OCI-LY1 (cell line): Measurements from ENCODE around the gene CCBE1.

Experiments used
- H2AFZ ChIP-seq: fragments of 200-600 bp; sonication (generic), shearing (Covaris generic); 2 replicates; pipeline ENCODE4 v1.6.0; 2014; ENCODE audit warnings: antibody characterized with exemption, mild to moderate bottlenecking, low read length
- H3F3A ChIP-seq: fragments of 200-600 bp; sonication (generic), shearing (Covaris generic); 2 replicates; pipeline ENCODE4 v1.6.0; 2014; ENCODE audit warnings: mild to moderate bottlenecking, antibody characterized with exemption, low read length, moderate library complexity; ENCODE audit not compliant: insufficient read depth
- H3K27ac ChIP-seq: fragments of 200-600 bp; sonication (generic); 2 replicates; pipeline ENCODE4 v1.5.1; 2014; ENCODE audit warnings: low read length, mixed run types, mild to moderate bottlenecking, low read depth; ENCODE audit not compliant: poor library complexity, severe bottlenecking
- H3K27me3 ChIP-seq: fragments of 200-600 bp; sonication (generic); 2 replicates; pipeline ENCODE4 v1.6.0; 2014; ENCODE audit warnings: antibody characterized with exemption, mild to moderate bottlenecking, low read length, moderate library complexity; ENCODE audit not compliant: insufficient read depth
- H3K36me3 ChIP-seq: fragments of 200-600 bp; sonication (generic); 2 replicates; pipeline ENCODE4 v1.6.1; 2014; ENCODE audit warnings: mild to moderate bottlenecking, antibody characterized with exemption, low read length, moderate library complexity, mixed read lengths; ENCODE audit not compliant: insufficient read depth
- H3K4me1 ChIP-seq: fragments of 200-600 bp; sonication (generic); 2 replicates; pipeline ENCODE4 v1.5.1; 2014; ENCODE audit warnings: mild to moderate bottlenecking, low read length, moderate library complexity; ENCODE audit not compliant: insufficient read depth, severe bottlenecking
- H3K4me2 ChIP-seq: fragments of 200-600 bp; sonication (generic), shearing (Covaris generic); 2 replicates; pipeline ENCODE4 v1.6.1; 2014; ENCODE audit warnings: low read length
- H3K4me3 ChIP-seq: fragments of 200-600 bp; sonication (generic); 2 replicates; pipeline ENCODE4 v1.5.1; 2014; ENCODE audit warnings: low read length, low read depth, mild to moderate bottlenecking, mixed read lengths; ENCODE audit not compliant: poor library complexity, severe bottlenecking
- H3K79me2 ChIP-seq: fragments of 200-600 bp; shearing (Covaris generic); 2 replicates; pipeline ENCODE4 v1.6.1; 2016; ENCODE audit warnings: mixed run types, low read length, mixed read lengths; ENCODE audit not compliant: insufficient read depth
- H3K9ac ChIP-seq: fragments of 200-600 bp; sonication (generic), shearing (Covaris generic); 2 replicates; pipeline ENCODE4 v1.6.1; 2014; ENCODE audit warnings: mild to moderate bottlenecking, low read length, mixed read lengths
- H3K9me2 ChIP-seq: fragments of 200-600 bp; sonication (generic), shearing (Covaris generic); 2 replicates; pipeline ENCODE4 v1.6.1; 2014; ENCODE audit warnings: low read depth, mild to moderate bottlenecking, low read length, mixed read lengths
- H3K9me3 ChIP-seq: fragments of 200-600 bp; shearing (Covaris generic); 2 replicates; pipeline ENCODE4 v1.6.1; 2014; ENCODE audit warnings: low read length, mixed read lengths
- H4K20me1 ChIP-seq: fragments of 200-600 bp; sonication (generic), shearing (Covaris generic); 2 replicates; pipeline ENCODE4 v1.6.0; 2016; ENCODE audit warnings: mild to moderate bottlenecking, low read length; ENCODE audit not compliant: insufficient read depth
- EZH2 ChIP-seq: fragments of 200-600 bp; sonication (generic), shearing (Covaris generic); IDR thresholded peaks from 2 replicates; pipeline ENCODE4 v1.8.0; 2017; ENCODE audit warnings: borderline replicate concordance, mixed run types, mild to moderate bottlenecking, antibody characterized with exemption, low read length, moderate library complexity, mixed read lengths
- TF ChIP-seq, protein P1 (sequence below): fragments of 200-600 bp; sonication (generic), shearing (Covaris generic); IDR thresholded peaks from 2 replicates; pipeline ENCODE4 v1.5.1; 2017; ENCODE audit warnings: mild to moderate bottlenecking, antibody characterized with exemption, low read length, moderate library complexity, mixed read lengths

Gene CCBE1

DNA sequence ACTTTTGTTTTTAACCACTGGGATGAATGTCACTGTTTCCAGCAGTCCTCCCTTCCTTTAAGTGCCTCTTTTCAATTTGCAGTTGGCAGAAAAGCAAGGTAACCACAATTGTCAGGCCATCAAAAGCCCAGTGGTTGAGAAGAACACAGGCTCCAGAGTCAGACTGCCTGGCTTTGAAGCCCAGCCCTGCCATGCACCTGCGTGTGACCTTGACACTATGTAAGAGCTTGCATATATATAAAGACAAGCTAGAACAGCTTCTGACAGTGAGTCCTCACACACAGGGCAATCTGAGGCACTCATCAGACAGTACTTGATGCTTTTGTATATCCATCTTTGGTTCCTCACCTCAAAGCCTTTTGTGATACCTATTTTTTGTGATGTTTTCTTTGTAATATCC, 11.0 kb downstream of the CCBE1 start:
- Histone ChIP-seq H3K4me1 (no peaks in the 10 kb centered on the region), H3F3A (no peaks in the 10 kb centered on the region), H3K4me2 (no peak overlapping the region), H3K27ac (no peak overlapping the region), H4K20me1 (no peaks in the 10 kb centered on the region), H3K36me3 (no peaks in the 10 kb centered on the region), H3K4me3 (no peak overlapping the region), H3K79me2 (no peaks in the 10 kb centered on the region), H2AFZ (no peak overlapping the region), H3K9me3 (no peaks in the 10 kb centered on the region), H3K9ac (no peak overlapping the region), H3K9me2 (no peaks in the 10 kb centered on the region), H3K27me3 (no peaks in the 10 kb centered on the region)
- no peak for TF ChIP-seq EZH2
- TF ChIP-seq, protein P1, sequence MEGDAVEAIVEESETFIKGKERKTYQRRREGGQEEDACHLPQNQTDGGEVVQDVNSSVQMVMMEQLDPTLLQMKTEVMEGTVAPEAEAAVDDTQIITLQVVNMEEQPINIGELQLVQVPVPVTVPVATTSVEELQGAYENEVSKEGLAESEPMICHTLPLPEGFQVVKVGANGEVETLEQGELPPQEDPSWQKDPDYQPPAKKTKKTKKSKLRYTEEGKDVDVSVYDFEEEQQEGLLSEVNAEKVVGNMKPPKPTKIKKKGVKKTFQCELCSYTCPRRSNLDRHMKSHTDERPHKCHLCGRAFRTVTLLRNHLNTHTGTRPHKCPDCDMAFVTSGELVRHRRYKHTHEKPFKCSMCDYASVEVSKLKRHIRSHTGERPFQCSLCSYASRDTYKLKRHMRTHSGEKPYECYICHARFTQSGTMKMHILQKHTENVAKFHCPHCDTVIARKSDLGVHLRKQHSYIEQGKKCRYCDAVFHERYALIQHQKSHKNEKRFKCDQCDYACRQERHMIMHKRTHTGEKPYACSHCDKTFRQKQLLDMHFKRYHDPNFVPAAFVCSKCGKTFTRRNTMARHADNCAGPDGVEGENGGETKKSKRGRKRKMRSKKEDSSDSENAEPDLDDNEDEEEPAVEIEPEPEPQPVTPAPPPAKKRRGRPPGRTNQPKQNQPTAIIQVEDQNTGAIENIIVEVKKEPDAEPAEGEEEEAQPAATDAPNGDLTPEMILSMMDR, result no peak

DNA sequence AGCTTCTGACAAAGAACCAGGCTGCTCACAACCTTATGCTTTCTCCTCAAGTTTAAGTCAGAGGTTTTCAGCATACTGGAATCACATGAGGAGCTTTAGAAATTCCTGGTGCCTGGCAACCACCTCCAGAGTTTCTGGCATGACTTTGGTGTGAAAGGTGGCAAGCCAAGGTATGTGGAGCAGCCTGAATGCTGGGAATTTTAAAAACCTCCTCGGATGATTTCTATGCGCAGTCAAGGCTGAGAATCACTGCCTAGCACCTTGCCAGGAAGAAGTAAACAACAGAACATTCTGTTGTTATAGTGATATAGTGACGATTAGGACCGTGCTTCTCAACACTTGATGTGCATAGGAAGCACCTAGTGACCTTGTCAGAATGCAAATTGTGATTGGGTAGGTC, 11.7 kb downstream of the CCBE1 start:
- Histone ChIP-seq H3K27me3 (no peaks in the 10 kb centered on the region), H3K36me3 (no peaks in the 10 kb centered on the region), H3K27ac (no peak overlapping the region), H3K4me1 (no peaks in the 10 kb centered on the region), H4K20me1 (no peaks in the 10 kb centered on the region), H3K9ac (no peak overlapping the region), H3K79me2 (no peaks in the 10 kb centered on the region), H3K9me3 (no peaks in the 10 kb centered on the region), H3F3A (no peaks in the 10 kb centered on the region), H2AFZ (no peak overlapping the region), H3K9me2 (no peaks in the 10 kb centered on the region), H3K4me3 (no peak overlapping the region), H3K4me2 (no peak overlapping the region)
- TF ChIP-seq EZH2, result no peak
- TF ChIP-seq, protein P1, result no peak

DNA sequence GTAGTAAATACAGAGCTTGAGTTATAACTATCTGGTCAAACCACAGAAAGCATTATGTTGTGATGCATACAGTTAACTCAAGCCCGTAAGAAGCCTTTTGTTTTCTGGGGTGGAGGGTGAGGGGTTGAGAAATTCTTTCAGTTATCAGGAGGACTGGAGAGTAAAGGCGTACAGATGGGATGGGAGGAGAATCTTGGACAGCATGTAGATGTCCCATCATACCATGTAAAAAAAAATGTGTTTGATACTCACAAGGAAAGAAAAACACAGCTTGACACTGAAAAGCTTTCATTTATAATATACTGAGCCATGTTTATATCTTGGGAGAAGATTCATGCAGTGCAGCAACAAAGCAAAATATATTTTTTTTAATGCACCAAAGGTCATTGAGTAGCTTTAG, 12.4 kb downstream of the CCBE1 start:
- Histone ChIP-seq H3F3A (no peaks in the 10 kb centered on the region), H3K79me2 (no peaks in the 10 kb centered on the region), H3K27ac (no peak overlapping the region), H4K20me1 (no peaks in the 10 kb centered on the region), H3K9me2 (no peaks in the 10 kb centered on the region), H3K36me3 (no peaks in the 10 kb centered on the region), H3K27me3 (no peaks in the 10 kb centered on the region), H3K9ac (no peak overlapping the region), H3K9me3 (no peaks in the 10 kb centered on the region), H3K4me2 (no peak overlapping the region), H3K4me1 (no peaks in the 10 kb centered on the region), H3K4me3 (no peak overlapping the region), H2AFZ (no peak overlapping the region)
- TF ChIP-seq EZH2, result no peak
- TF ChIP-seq, protein P1, result no peak
